ENCODE results near the gene SAYSD1.

Gene SAYSD1

DNA sequence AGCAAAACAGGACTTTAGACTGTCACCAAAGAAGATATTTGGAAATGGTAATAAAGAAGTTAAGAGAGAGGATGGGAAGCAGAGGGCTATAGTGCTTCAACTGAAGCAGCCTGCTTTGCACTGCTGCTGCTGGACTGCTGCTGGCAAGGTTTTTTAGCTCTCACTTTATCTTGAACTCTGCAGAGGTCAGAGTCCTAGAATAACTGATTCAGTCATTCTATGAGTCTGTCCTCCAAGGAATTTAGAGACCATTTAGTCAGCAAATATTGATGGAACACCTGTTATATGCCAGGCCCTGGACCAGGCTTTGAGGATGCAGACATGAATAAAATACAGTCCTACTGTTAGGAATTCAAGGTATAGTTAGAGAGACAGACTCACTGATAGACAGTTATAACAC lies 9.1 kb upstream of the SAYSD1 start:
- H3K4me3 ChIP-seq (ENCODE audit: low read length, poor library complexity, severe bottlenecking), result no peak overlapping the region
- no peaks in the 10 kb centered on the region for H3F3A ChIP-seq (ENCODE audit: low read depth)
- H3K4me1 ChIP-seq (ENCODE audit: insufficient read depth, low read length, poor library complexity, severe bottlenecking), result no peaks in the 10 kb centered on the region
- no peaks in the 10 kb centered on the region for H3K36me3 ChIP-seq (ENCODE audit: insufficient read depth, low read length)
- H3K9ac ChIP-seq (ENCODE audit: low read depth, low read length, poor library complexity, severe bottlenecking), result no peak overlapping the region
- H3K79me2 ChIP-seq (ENCODE audit: insufficient read depth, low read length), result no peaks in the 10 kb centered on the region
- H3K9me3 ChIP-seq (ENCODE audit: insufficient read depth, low read depth, low read length), result no peaks in the 10 kb centered on the region
- H3K27me3 ChIP-seq (ENCODE audit: insufficient read depth, low read length, poor library complexity, severe bottlenecking), result no peaks in the 10 kb centered on the region
- H3K4me2 ChIP-seq (ENCODE audit: low read depth, low read length, poor library complexity, severe bottlenecking), result no peak overlapping the region
- no peak overlapping the region for H2AFZ ChIP-seq (ENCODE audit: low read length)
- TF ChIP-seq, protein P1, sequence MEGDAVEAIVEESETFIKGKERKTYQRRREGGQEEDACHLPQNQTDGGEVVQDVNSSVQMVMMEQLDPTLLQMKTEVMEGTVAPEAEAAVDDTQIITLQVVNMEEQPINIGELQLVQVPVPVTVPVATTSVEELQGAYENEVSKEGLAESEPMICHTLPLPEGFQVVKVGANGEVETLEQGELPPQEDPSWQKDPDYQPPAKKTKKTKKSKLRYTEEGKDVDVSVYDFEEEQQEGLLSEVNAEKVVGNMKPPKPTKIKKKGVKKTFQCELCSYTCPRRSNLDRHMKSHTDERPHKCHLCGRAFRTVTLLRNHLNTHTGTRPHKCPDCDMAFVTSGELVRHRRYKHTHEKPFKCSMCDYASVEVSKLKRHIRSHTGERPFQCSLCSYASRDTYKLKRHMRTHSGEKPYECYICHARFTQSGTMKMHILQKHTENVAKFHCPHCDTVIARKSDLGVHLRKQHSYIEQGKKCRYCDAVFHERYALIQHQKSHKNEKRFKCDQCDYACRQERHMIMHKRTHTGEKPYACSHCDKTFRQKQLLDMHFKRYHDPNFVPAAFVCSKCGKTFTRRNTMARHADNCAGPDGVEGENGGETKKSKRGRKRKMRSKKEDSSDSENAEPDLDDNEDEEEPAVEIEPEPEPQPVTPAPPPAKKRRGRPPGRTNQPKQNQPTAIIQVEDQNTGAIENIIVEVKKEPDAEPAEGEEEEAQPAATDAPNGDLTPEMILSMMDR (conservative IDR thresholded peaks at IDR 0.05; ENCODE audit: low read length), result no peak
- no peak for TF ChIP-seq EZH2phosphoT487 (IDR thresholded peaks at IDR 0.05; ENCODE audit: borderline replicate concordance)
- no peaks in the 10 kb centered on the region for H4K20me1 ChIP-seq (ENCODE audit: insufficient read depth, low read length, poor library complexity, severe bottlenecking)
- no peaks in the 10 kb centered on the region for H3K9me2 ChIP-seq (replicated peaks; ENCODE audit: low read depth, low read length)

DNA sequence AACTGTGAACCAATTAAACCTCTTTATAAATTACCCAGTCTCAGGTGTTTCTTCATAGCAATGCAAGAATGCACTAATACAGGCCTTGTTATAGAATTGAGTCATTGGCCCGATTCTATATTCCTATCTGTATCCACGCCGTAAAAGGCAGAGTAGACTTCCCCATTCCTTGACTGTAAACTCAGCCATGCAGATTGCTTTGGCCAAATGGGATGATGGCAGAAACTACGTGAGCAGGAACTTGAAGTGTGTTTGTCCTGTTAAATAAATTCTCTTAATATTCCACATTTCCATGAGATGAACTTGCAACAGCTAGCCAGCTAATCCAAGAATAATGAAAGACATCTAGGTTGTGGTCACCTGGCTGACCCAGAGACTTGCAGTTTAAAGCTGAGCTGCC lies 3.9 kb upstream of the SAYSD1 start:
- Histone ChIP-seq H3K9me3 (ENCODE audit: insufficient read depth, low read depth, low read length) (no peaks in the 10 kb centered on the region), H3K4me3 (ENCODE audit: low read length, poor library complexity, severe bottlenecking) (no peak overlapping the region), H3K9ac (ENCODE audit: low read depth, low read length, poor library complexity, severe bottlenecking) (no peak overlapping the region), H3K9me2 (replicated peaks; ENCODE audit: low read depth, low read length) (no peaks in the 10 kb centered on the region), H3K79me2 (ENCODE audit: insufficient read depth, low read length) (peaks cover 6% of the 10 kb centered on the region), H3K4me1 (ENCODE audit: insufficient read depth, low read length, poor library complexity, severe bottlenecking) (peaks cover 13% of the 10 kb centered on the region), H4K20me1 (ENCODE audit: insufficient read depth, low read length, poor library complexity, severe bottlenecking) (no peaks in the 10 kb centered on the region), H3K27me3 (ENCODE audit: insufficient read depth, low read length, poor library complexity, severe bottlenecking) (no peaks in the 10 kb centered on the region), H2AFZ (ENCODE audit: low read length) (no peak overlapping the region), H3K4me2 (ENCODE audit: low read depth, low read length, poor library complexity, severe bottlenecking) (no peak overlapping the region), H3F3A (ENCODE audit: low read depth) (no peaks in the 10 kb centered on the region), H3K36me3 (ENCODE audit: insufficient read depth, low read length) (no peaks in the 10 kb centered on the region)
- no peak for TF ChIP-seq EZH2phosphoT487 (IDR thresholded peaks at IDR 0.05; ENCODE audit: borderline replicate concordance)
- TF ChIP-seq, protein P1 (conservative IDR thresholded peaks at IDR 0.05; ENCODE audit: low read length), result no peak

DNA sequence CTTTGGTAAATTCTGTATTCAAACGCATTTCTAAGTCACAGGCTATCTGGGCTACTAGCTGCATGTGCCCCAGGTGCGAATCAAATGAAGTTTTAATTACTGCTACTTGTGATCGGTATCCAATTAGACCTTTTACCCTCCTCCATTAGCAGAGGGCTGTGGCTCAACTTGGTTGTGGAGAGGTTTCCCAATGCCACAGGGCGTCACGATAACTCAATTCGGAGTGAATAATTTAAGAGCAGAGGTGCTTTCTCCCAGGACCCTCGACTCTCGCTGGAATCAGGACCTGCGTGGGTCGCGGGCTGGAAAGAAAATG lies 640 bp downstream of the SAYSD1 start:
- no peak for TF ChIP-seq EZH2phosphoT487 (IDR thresholded peaks at IDR 0.05; ENCODE audit: borderline replicate concordance)
- TF ChIP-seq, protein P1 (conservative IDR thresholded peaks at IDR 0.05; ENCODE audit: low read length), result no peak
- H4K20me1 ChIP-seq (ENCODE audit: insufficient read depth, low read length, poor library complexity, severe bottlenecking), result no peaks in the 10 kb centered on the region
- peaks cover 21% of the 10 kb centered on the region for H3K79me2 ChIP-seq (ENCODE audit: insufficient read depth, low read length)

More for the DNA sequence above, 640 bp downstream of the SAYSD1 start:
- Histone ChIP-seq H3K4me3 (ENCODE audit: low read length, poor library complexity, severe bottlenecking) (peak overlapping the region; percentile 91), H2AFZ (ENCODE audit: low read length) (peak overlapping the region; percentile 93), H3K27me3 (ENCODE audit: insufficient read depth, low read length, poor library complexity, severe bottlenecking) (no peaks in the 10 kb centered on the region), H3K9me2 (replicated peaks; ENCODE audit: low read depth, low read length) (no peaks in the 10 kb centered on the region), H3K4me1 (ENCODE audit: insufficient read depth, low read length, poor library complexity, severe bottlenecking) (peaks cover 46% of the 10 kb centered on the region), H3F3A (ENCODE audit: low read depth) (no peaks in the 10 kb centered on the region), H3K9ac (ENCODE audit: low read depth, low read length, poor library complexity, severe bottlenecking) (peak overlapping the region; percentile 84), H3K36me3 (ENCODE audit: insufficient read depth, low read length) (no peaks in the 10 kb centered on the region), H3K9me3 (ENCODE audit: insufficient read depth, low read depth, low read length) (no peaks in the 10 kb centered on the region), H3K4me2 (ENCODE audit: low read depth, low read length, poor library complexity, severe bottlenecking) (peak overlapping the region; percentile 86)
